ENCODE results near the gene C1orf174. TPM values are rescaled to one million over a fixed set of nuclear protein-coding genes. Genes with fewer than 3 reads are reported as not detected.

Gene C1orf174
- total RNA-seq, 1 experiment from 2014 or later: 22.1 TPM

DNA sequence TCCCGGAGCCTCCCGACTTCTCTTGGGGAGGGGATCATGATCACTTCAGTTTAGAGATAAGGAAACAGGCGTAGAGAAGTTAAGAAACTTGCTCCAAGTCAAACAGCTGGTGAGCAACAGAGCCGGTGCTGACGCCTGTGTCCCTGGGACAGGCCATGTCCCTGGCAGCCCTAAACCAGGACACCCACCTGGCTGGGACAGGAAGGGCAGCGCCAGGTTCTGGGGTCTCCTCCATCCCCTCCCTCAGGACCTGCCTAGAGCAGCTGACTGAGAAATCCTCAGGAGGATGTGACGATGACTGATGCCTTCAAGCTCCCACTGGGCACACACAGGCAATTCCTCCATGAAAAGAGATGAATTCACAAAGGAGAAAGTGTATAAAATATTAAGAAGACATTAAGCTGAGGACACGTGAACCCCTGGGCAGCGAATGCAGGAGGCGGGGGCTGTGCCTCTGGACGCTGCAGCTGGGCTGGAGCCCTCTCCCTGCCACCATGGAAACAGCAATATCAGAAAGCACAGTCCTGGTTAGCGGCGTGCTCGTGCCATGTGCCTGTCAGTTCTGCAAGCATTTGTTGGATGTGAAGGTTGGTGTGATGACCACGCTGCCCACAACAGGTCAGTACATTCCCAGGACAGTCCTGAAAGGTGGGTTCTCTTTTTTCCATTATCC lies 40.1 kb upstream of the C1orf174 start:
- intact Hi-C loops (cut with micrococcal nuclease; ENCODE audit: unreplicated experiment): no loop called here
- Histone ChIP-seq H3F3A (ENCODE audit: insufficient read depth, low read depth) (no peaks in the 10 kb centered on the region), H3K4me3 (no peak overlapping the region), H3K4me1 (replicated peaks; ENCODE audit: insufficient read depth) (no peaks in the 10 kb centered on the region), H3K27ac (no peak overlapping the region), H3K9me2 (ENCODE audit: insufficient read depth) (no peaks in the 10 kb centered on the region), H4K20me1 (ENCODE audit: insufficient read depth) (0 out of 2 replicates have a peak, but pooled peaks cover 4% of the 10 kb centered on the region), H3K79me2 (ENCODE audit: low read depth) (no peaks in the 10 kb centered on the region), H3K27me3 (ENCODE audit: insufficient read depth, low read depth) (peaks cover 92% of the 10 kb centered on the region), H3K36me3 (ENCODE audit: low read depth) (no peaks in the 10 kb centered on the region), H2AFZ (no peak overlapping the region), H3K4me2 (no peak overlapping the region), H3K9me3 (ENCODE audit: insufficient read depth, low read depth) (peaks cover 7% of the 10 kb centered on the region)
- BruUV-seq (replicated peaks): no TSS peak
- TF ChIP-seq EZH2 (IDR thresholded peaks at IDR 0.05; ENCODE audit: low read depth): no peak
- TF ChIP-seq, protein P1, sequence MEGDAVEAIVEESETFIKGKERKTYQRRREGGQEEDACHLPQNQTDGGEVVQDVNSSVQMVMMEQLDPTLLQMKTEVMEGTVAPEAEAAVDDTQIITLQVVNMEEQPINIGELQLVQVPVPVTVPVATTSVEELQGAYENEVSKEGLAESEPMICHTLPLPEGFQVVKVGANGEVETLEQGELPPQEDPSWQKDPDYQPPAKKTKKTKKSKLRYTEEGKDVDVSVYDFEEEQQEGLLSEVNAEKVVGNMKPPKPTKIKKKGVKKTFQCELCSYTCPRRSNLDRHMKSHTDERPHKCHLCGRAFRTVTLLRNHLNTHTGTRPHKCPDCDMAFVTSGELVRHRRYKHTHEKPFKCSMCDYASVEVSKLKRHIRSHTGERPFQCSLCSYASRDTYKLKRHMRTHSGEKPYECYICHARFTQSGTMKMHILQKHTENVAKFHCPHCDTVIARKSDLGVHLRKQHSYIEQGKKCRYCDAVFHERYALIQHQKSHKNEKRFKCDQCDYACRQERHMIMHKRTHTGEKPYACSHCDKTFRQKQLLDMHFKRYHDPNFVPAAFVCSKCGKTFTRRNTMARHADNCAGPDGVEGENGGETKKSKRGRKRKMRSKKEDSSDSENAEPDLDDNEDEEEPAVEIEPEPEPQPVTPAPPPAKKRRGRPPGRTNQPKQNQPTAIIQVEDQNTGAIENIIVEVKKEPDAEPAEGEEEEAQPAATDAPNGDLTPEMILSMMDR (conservative IDR thresholded peaks at IDR 0.05): no peak
- POLR2A ChIA-PET (ENCODE audit: unreplicated experiment): no interaction called here
- DNase-seq: no peak
- CTCF ChIA-PET: no interaction called here

DNA sequence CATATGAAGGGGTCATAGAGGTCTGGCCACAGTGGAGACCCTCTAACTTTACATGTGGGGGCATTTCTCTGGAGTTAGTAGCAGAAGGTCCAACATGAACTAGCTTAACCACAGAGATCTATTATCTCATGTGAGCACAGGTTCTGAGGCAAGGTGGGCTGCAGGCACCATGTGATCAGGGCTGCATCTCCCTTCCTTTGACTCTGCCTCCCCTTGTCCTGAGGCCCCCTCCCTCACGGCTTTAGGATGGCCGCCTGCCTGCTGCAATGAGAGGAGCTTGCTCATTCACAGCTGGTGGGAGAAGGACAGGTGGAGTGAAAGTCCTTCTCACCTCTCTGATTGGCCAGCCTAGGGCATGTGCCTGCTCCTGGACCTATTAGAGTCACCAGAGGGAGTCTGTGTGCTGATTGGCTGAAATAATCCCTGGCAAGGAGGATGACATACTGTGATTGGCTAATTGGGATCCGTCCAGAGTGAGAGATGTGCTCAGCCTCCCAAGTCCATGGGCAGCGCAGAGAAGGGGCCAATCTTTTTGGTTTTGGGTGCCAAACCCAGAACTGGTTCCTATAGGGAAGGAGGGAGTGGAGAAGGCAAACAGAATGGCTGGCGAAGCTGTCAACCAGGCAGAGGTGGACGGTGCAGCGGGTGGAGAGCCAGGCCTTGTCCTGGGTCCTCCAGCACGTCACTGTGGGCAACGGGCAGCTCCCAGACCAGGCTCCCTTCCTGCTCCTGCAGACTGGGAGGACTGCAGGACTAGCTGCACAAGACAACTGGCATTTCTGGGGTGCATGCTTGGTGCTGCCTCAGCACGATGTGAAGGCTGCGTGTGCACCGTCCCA lies 39.4 kb upstream of the C1orf174 start:
- Histone ChIP-seq H3K4me2 (no peak overlapping the region), H3K27ac (no peak overlapping the region), H2AFZ (no peak overlapping the region), H3K4me3 (no peak overlapping the region), H3K9me2 (ENCODE audit: insufficient read depth) (no peaks in the 10 kb centered on the region), H3K36me3 (ENCODE audit: low read depth) (no peaks in the 10 kb centered on the region), H3K27me3 (ENCODE audit: insufficient read depth, low read depth) (peaks cover 92% of the 10 kb centered on the region), H3K79me2 (ENCODE audit: low read depth) (no peaks in the 10 kb centered on the region), H4K20me1 (ENCODE audit: insufficient read depth) (0 out of 2 replicates have a peak, but pooled peaks cover 4% of the 10 kb centered on the region), H3K4me1 (replicated peaks; ENCODE audit: insufficient read depth) (no peaks in the 10 kb centered on the region), H3F3A (ENCODE audit: insufficient read depth, low read depth) (no peaks in the 10 kb centered on the region), H3K9me3 (ENCODE audit: insufficient read depth, low read depth) (peaks cover 7% of the 10 kb centered on the region)
- BruUV-seq (replicated peaks): no TSS peak
- DNase-seq: no peak
- intact Hi-C loops (cut with micrococcal nuclease; ENCODE audit: unreplicated experiment): no loop called here
- no peak for TF ChIP-seq EZH2 (IDR thresholded peaks at IDR 0.05; ENCODE audit: low read depth)
- TF ChIP-seq, protein P1 (conservative IDR thresholded peaks at IDR 0.05): no peak
- ChIA-PET CTCF (no interaction called here), POLR2A (ENCODE audit: unreplicated experiment) (no interaction called here)

DNA sequence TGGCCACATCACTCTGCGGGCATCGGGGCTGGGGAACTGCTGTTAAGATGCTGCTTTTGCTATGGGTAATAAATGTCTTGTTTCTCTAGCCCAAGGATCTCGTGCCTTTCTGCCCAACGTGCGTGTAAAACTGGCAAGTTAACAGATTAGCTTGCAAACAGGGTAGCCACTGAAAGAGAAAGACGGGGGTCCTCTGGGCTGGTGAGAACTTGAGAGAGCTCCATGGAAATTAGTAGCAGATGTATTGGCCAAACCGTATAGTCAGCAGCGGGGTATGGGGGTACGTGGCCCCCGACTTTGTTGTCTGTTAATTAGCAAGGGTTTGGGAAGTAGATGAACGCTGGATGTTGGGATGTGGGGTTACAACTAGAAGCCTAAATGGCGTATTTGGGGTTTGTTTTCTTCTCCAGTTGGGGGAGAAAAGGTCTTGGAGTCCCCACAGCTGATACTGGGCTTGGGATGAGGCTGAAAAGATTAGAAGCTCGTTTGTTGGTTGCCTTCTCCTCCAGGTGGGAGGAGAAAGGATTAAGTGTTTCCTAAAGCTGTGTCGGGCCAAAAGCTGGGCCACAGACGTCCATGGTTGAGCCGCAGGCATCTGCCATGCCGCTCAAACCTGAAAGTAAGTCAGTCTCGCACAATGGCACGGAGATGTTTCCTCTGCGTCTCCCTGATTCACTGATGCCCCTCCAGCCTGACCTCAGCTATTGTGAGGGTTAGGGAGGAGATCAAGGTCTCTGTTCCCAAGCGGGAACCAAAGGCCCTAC lies 32.3 kb upstream of the C1orf174 start:
- DNase-seq: no peak
- Histone ChIP-seq H3K9me2 (ENCODE audit: insufficient read depth) (no peaks in the 10 kb centered on the region), H3K4me3 (no peak overlapping the region), H3K79me2 (ENCODE audit: low read depth) (no peaks in the 10 kb centered on the region), H3F3A (ENCODE audit: insufficient read depth, low read depth) (peaks cover 10% of the 10 kb centered on the region; the same call in 1 of the 2 replicates), H3K4me2 (no peak overlapping the region), H3K27me3 (ENCODE audit: insufficient read depth, low read depth) (peaks cover 66% of the 10 kb centered on the region), H4K20me1 (ENCODE audit: insufficient read depth) (no peaks in the 10 kb centered on the region), H3K4me1 (replicated peaks; ENCODE audit: insufficient read depth) (no peaks in the 10 kb centered on the region), H3K9me3 (ENCODE audit: insufficient read depth, low read depth) (peaks cover 5% of the 10 kb centered on the region), H3K27ac (no peak overlapping the region), H3K36me3 (ENCODE audit: low read depth) (no peaks in the 10 kb centered on the region), H2AFZ (no peak overlapping the region)
- intact Hi-C loops (cut with micrococcal nuclease; ENCODE audit: unreplicated experiment): no loop called here
- ChIA-PET CTCF (no interaction called here), POLR2A (ENCODE audit: unreplicated experiment) (no interaction called here)
- BruUV-seq (replicated peaks): no TSS peak
- TF ChIP-seq, protein P1 (conservative IDR thresholded peaks at IDR 0.05): no peak
- 0 out of 2 replicates have a peak, but pooled peaks have one; percentile 40 for TF ChIP-seq EZH2 (IDR thresholded peaks at IDR 0.05; ENCODE audit: low read depth)

All from PC-9 (cell line).